Epithelial cell of esophagus (primary cell): ENCODE data around the gene PMFBP1.
"Not testable (repeated sequence)": the region's sequence is repeated elsewhere in the genome, so short reads cannot be mapped to it uniquely, and the experiment has no call there.

Experiments
- DNase-seq: peaks from one replicate; pipeline ENCODE4 v3.0.0; 2010; ENCODE audit warnings: low read depth
- H3K4me3 ChIP-seq: 2 replicates; pipeline ENCODE4 v1.5.1; 2011; ENCODE audit warnings: mild to moderate bottlenecking, low read length, control low read depth
- CTCF ChIP-seq: IDR thresholded peaks from 2 replicates; pipeline ENCODE4 v1.5.1; 2011; ENCODE audit warnings: low read depth, mild to moderate bottlenecking, low read length, control low read depth, inconsistent platforms; ENCODE audit not compliant: insufficient read depth; ENCODE audit errors: missing control alignments

The PMFBP1 gene

GRCh38 chr16:72085002-72085401, 87.0 kb downstream of the PMFBP1 start:
- H3K4me3 ChIP-seq: no peak overlapping the region
- no peak for TF ChIP-seq CTCF
- DNase-seq: no peak

- H3K4me3 ChIP-seq: no peak overlapping the region
- no peak for DNase-seq
- TF ChIP-seq CTCF: no peak
Measured at GRCh38 chr16:72084445-72084844, 87.5 kb downstream of the PMFBP1 start.

GRCh38 chr16:72083778-72084404, 88.1 kb downstream of the PMFBP1 start:
- TF ChIP-seq CTCF: no peak

GRCh38 chr16:72076991-72077706, 94.8 kb downstream of the PMFBP1 start:
- not testable (repeated sequence) for DNase-seq, H3K4me3 ChIP-seq

More at GRCh38 chr16:72083778-72084404, 88.1 kb downstream of the PMFBP1 start:
- no peak for DNase-seq
- no peak overlapping the region for H3K4me3 ChIP-seq

GRCh38 chr16:72075067-72075466, 96.9 kb downstream of the PMFBP1 start:
- H3K4me3 ChIP-seq, DNase-seq: not testable (repeated sequence)

GRCh38 chr16:72073560-72074230, 98.3 kb downstream of the PMFBP1 start:
- H3K4me3 ChIP-seq: no peak overlapping the region
- no peak for TF ChIP-seq CTCF
- DNase-seq: no peak

- no peak for TF ChIP-seq CTCF
- H3K4me3 ChIP-seq: no peak overlapping the region
- DNase-seq: no peak
Measured at GRCh38 chr16:72072514-72073342, 99.2 kb downstream of the PMFBP1 start.
